Pancreas (tissue), 10 donors: Measurements from ENCODE around the gene PIGM. TPM values are rescaled to one million over a fixed set of nuclear protein-coding genes. Genes with fewer than 3 reads are reported as not detected.

ENCODE experiments used
- ATAC-seq, 4 donors: fragments of 200-7000 bp; cut with Tn5 transposase; one replicate each; pipeline versions ENCODE4 v1.8.0 to v1.9.1; 2020; ENCODE audit warnings: mild to moderate bottlenecking in 4 of 4, moderate library complexity in 4 of 4
- DNase-seq, 6 donors: peaks; one replicate each; pipeline ENCODE4 v3.0.0-alpha.2; 2020
- FAIRE-seq: peaks from 2 replicates; lab custom pipeline; 2012; peaks lifted over from hg19 to GRCh38; lab: Jason Lieb, UNC
- H3K27ac ChIP-seq, 4 donors: fragments of 200-600 bp; sonication (generic); 1 replicate in 3 of 4; 2 replicates in 1 of 4; pipeline versions ENCODE4 v1.5.0 to v1.8.0; 2020
- H3K27me3 ChIP-seq, 4 donors: fragments of 200-600 bp; one replicate each; pipeline ENCODE4 v1.8.0; 2021
- H3K36me3 ChIP-seq, 3 donors: fragments of 200-600 bp; sonication (generic) in 1 of 3; one replicate each; pipeline versions ENCODE4 v1.5.0 to v1.8.0; 2020 to 2021
- H3K4me1 ChIP-seq, 3 donors: fragments of 200-600 bp; one replicate each; pipeline ENCODE4 v1.8.0; 2021
- H3K4me3 ChIP-seq, 4 donors: fragments of 200-600 bp; sonication (generic) in 2 of 4; one replicate each; pipeline versions ENCODE4 v1.5.0 to v1.8.0; 2020 to 2021
- H3K9me3 ChIP-seq, 4 donors: fragments of 200-600 bp; one replicate each; pipeline ENCODE4 v1.8.0; 2021
- WGBS, 2 donors: extraction: QIAGEN DNeasy Blood & Tissue Kit; methylation state at CpG; one replicate each; pipeline ENCODE4 v1.1.7; 2013; 5-methylcytosine and 5-hydroxymethylcytosine counted together
- intact Hi-C, 3 donors: fragments of 100-400 bp; cut with DNase I; formaldehyde crosslinking; loops; one replicate each; pipeline versions ENCODE4 v1.11.1 to v1.14.2; 2022
- polyA plus RNA-seq, 2 donors: library from polyadenylated mRNA; stranded (reverse); fragments of 200-250 nt; gene quantifications; one replicate each; pipeline ENCODE4 v1.2.3, GENCODE V29; 2013
- total RNA-seq, 6 donors: library from RNA; stranded (reverse); fragmentation: NEBNext Ultra II Directional in 4 of 6; extraction: Animal tissue kit (Norgen Biotek cat#: 25700) in 4 of 6; gene quantifications; one replicate each; pipeline versions ENCODE4 v1.2.1 to v1.2.4, GENCODE V29; 2021 to 2023
- TF ChIP-seq, protein P1 (sequence below), 4 donors: fragments of 200-600 bp; sonication (generic) in 3 of 4; IDR thresholded peaks; one replicate each; pipeline versions ENCODE4 v1.5.0 to v1.8.0; 2021; ENCODE audit warnings: antibody characterized with exemption in 4 of 4
- donor health status: healthy with polysubstance abuse.
- donor health status: DM: no; HTN: no; CAD: no; lungs with moderate emphysema.
- donor health status: DM: no; HTN: no; CAD: no.
- donor health status: control.
- donor health status: control.
- donor health status: Bipolar disorder and iron deficiency.
- donor health status: DM: yes; HTN: yes; CAD: no.
- donor health status: DM: no; HTN: no; CAD: no.
- donor health status: DM: no; HTN: no; CAD: no.
- donor health status: DM: yes; HTN: yes; CAD: no.

The PIGM gene
- total and polyA plus RNA-seq, 8 donors, result 2.7 to 7.6 (median 4.6) TPM

DNA sequence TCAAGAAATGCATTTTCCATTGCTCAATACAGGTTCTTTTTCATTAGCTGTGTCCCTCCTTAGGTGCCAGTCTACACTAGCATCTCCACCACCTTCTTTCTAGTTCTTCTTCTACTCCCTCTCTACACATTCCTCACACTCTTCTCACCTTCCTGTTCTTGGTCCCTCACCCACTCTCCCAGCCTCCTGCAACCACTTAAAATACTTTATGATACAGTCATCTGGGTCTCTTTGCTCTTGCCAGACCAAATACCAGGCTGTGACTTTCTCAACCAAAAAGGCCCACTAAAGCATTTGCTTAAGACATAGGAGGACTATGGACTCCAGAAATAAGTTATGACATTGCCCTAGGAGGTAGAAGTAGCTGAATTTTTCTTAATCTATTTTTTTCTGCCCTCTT, 35.1 kb downstream of the PIGM start:
- Histone ChIP-seq H3K4me3 (no peak overlapping the region), H3K27ac (no peak overlapping the region), H3K36me3 (no peaks in the 10 kb centered on the region), H3K4me1 (no peaks in the 10 kb centered on the region), H3K27me3 (no peaks in the 10 kb centered on the region), H3K9me3 (no peaks in the 10 kb centered on the region)
- FAIRE-seq (no peak), ATAC-seq (no peak), DNase-seq (no peak)
- TF ChIP-seq, protein P1, sequence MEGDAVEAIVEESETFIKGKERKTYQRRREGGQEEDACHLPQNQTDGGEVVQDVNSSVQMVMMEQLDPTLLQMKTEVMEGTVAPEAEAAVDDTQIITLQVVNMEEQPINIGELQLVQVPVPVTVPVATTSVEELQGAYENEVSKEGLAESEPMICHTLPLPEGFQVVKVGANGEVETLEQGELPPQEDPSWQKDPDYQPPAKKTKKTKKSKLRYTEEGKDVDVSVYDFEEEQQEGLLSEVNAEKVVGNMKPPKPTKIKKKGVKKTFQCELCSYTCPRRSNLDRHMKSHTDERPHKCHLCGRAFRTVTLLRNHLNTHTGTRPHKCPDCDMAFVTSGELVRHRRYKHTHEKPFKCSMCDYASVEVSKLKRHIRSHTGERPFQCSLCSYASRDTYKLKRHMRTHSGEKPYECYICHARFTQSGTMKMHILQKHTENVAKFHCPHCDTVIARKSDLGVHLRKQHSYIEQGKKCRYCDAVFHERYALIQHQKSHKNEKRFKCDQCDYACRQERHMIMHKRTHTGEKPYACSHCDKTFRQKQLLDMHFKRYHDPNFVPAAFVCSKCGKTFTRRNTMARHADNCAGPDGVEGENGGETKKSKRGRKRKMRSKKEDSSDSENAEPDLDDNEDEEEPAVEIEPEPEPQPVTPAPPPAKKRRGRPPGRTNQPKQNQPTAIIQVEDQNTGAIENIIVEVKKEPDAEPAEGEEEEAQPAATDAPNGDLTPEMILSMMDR (IDR thresholded peaks at IDR 0.05), result no peak
- intact Hi-C loops, result no loop called here

- ATAC-seq (no peak), FAIRE-seq (no peak), DNase-seq (no peak)
- no peaks in the 10 kb centered on the region for H3K36me3 ChIP-seq
- H3K4me3 ChIP-seq, result no peak overlapping the region
- TF ChIP-seq, protein P1 (IDR thresholded peaks at IDR 0.05), result no peak
- H3K27me3 ChIP-seq, result no peaks in the 10 kb centered on the region
- H3K9me3 ChIP-seq, result no peaks in the 10 kb centered on the region
- H3K27ac ChIP-seq, result no peak overlapping the region
- no peaks in the 10 kb centered on the region for H3K4me1 ChIP-seq
- intact Hi-C loops, result no loop called here
- 73 to 77% methylated on average over 2 of the region's 2 CpGs for WGBS, 2 donors
Observed at GRCh38 chr1:159994896-159995295, 36.9 kb downstream of the PIGM start.

- H3K36me3 ChIP-seq, result no peaks in the 10 kb centered on the region
- TF ChIP-seq, protein P1 (IDR thresholded peaks at IDR 0.05), result no peak
- no peaks in the 10 kb centered on the region for H3K9me3 ChIP-seq
- no peaks in the 10 kb centered on the region for H3K27me3 ChIP-seq
- no peaks in the 10 kb centered on the region for H3K4me1 ChIP-seq
- no peak for ATAC-seq
- no peak overlapping the region for H3K4me3 ChIP-seq
- intact Hi-C loops, result no loop called here
- H3K27ac ChIP-seq, result no peak overlapping the region
- WGBS, 2 donors, result 34 to 65% methylated on average over 2 of the region's 2 CpGs
- no peak for FAIRE-seq
- no peak for DNase-seq
Observed at GRCh38 chr1:159993911-159994310, 37.9 kb downstream of the PIGM start.

- no peak overlapping the region for H3K4me3 ChIP-seq
- no peaks in the 10 kb centered on the region for H3K9me3 ChIP-seq
- intact Hi-C loops, result no loop called here
- no peaks in the 10 kb centered on the region for H3K4me1 ChIP-seq
- no peaks in the 10 kb centered on the region for H3K27me3 ChIP-seq
- no peak overlapping the region for H3K27ac ChIP-seq
- no peaks in the 10 kb centered on the region for H3K36me3 ChIP-seq
- ATAC-seq, result no peak
- 90 to 96% methylated on average over 1 of the region's 1 CpG for WGBS, 2 donors
- no peak for DNase-seq
- TF ChIP-seq, protein P1 (IDR thresholded peaks at IDR 0.05), result no peak
- FAIRE-seq, result no peak
Observed at GRCh38 chr1:159992161-159992560, 39.6 kb downstream of the PIGM start.

GRCh38 chr1:159991513-159991912, 40.3 kb downstream of the PIGM start:
- Histone ChIP-seq H3K9me3 (no peaks in the 10 kb centered on the region), H3K4me3 (no peak overlapping the region), H3K36me3 (no peaks in the 10 kb centered on the region), H3K27me3 (no peaks in the 10 kb centered on the region), H3K27ac (no peak overlapping the region), H3K4me1 (no peaks in the 10 kb centered on the region)
- ATAC-seq (peak in 2 of 4 donors; percentile 41 to 77), DNase-seq (no peak), FAIRE-seq (no peak)
- WGBS, 2 donors, result 76 to 79% methylated on average over 4 of the region's 4 CpGs
- TF ChIP-seq, protein P1 (IDR thresholded peaks at IDR 0.05), result no peak
- intact Hi-C loops, result no loop called here
